ENCODE measurements around the gene IFI27.
"Not testable (repeated sequence)": the region's sequence is repeated elsewhere in the genome, so short reads cannot be mapped to it uniquely, and the experiment has no call there.

The IFI27 gene

DNA sequence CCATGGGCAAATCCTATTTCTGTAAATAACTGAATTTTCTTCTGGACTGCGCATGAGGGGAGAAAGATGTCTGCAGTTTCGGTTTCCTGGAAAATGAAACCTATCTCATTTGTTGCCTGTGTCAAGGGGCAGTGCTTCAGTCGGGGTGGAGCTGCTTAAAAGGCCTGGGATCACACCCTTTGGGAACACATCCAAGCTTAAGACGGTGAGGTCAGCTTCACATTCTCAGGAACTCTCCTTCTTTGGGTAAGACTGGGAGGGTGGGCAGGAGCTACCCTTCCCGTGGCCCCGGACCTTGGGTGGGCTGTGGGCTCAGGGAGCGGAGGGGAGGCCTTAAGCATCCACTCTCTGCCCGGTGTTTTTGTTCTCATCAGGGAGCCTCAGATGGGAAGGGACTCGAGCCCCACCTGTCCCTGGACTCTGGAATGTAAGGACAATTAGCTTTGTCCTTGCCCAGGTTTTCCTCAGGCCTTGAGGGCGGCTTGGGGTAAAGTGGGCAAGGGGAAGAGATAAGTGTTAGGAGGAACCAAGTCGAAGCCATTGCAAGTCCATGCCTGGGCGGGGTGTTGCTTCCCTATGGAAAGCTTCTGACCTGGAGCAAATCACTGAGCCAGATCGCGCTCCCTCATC lies at the start of gene IFI27:
Gene IFI27 (plus strand): TSS at position 185 of the 630 bp plus-strand sequence.
- peak; percentile 52 for DNase-seq (ENCODE audit: low read depth)

GRCh38 chr14:94062344-94062940 lies 48.1 kb upstream of the IFI27 start:
- peak; percentile 25 for DNase-seq (ENCODE audit: low read depth)

GRCh38 chr14:94066089-94066676 lies 44.4 kb upstream of the IFI27 start:
- DNase-seq (ENCODE audit: low read depth): no peak

DNA sequence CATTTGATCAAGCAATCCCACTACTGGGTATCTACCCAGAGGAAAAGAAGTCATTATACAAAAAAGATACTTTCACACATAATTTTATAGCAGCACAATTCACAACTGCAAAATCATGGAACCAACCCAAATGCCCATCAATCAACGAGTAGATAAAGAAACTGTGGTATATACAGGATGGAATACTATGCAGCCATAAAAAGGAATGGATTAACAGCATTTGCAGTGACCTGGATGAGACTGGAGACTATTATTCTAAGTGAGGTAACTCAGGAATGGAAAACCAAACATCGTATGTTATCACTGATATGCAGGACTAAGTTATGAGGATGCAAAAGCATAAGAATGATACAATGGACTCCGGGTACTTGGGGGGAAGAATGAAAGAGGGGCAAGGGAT lies 38.5 kb upstream of the IFI27 start:
- not testable (repeated sequence) for DNase-seq (ENCODE audit: low read depth)

DNA sequence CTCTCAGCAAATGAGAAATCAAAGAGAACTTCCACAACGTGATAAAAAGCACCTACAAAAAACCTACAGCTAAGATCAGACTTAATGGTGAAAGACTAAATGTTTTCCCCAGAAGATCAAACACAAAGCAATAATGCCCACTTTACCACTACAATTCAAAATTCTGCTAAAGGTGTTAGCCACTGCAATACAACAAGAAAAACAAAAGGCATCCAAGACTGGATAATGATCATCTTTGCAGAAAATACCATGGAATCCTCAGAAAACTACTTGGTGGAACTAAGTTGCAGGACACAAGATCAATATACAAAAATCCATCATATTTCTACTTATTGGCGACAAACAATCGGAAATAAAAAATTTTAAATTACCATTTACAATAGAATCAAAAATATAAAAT lies 36.0 kb upstream of the IFI27 start:
- no peak for DNase-seq (ENCODE audit: low read depth)

- no peak for DNase-seq (ENCODE audit: low read depth)
These were observed 35.5 kb upstream of the IFI27 start for GRCh38 chr14:94075008-94075407.

GRCh38 chr14:94077111-94077821 lies 33.3 kb upstream of the IFI27 start:
- DNase-seq (ENCODE audit: low read depth): no peak

- DNase-seq (ENCODE audit: low read depth): no peak
These were observed 32.7 kb upstream of the IFI27 start for GRCh38 chr14:94077823-94078222.

GRCh38 chr14:94079891-94080620 lies 30.5 kb upstream of the IFI27 start:
- no peak for DNase-seq (ENCODE audit: low read depth)

- peak; percentile 95 for DNase-seq (ENCODE audit: low read depth)
These were observed 29.7 kb upstream of the IFI27 start, which contains the start of the genes DDX24 and IFI27L1 for GRCh38 chr14:94080621-94081385. Gene DDX24 (minus strand): TSS chr14:94081202. CDS start chr14:94079742, 1,460 bp downstream. Gene IFI27L1 (plus strand): TSS chr14:94081310. CDS start chr14:94096938, 15,628 bp downstream.

GRCh38 chr14:94081386-94081820 lies 29.1 kb upstream of the IFI27 start:
- no peak for DNase-seq (ENCODE audit: low read depth)

DNA sequence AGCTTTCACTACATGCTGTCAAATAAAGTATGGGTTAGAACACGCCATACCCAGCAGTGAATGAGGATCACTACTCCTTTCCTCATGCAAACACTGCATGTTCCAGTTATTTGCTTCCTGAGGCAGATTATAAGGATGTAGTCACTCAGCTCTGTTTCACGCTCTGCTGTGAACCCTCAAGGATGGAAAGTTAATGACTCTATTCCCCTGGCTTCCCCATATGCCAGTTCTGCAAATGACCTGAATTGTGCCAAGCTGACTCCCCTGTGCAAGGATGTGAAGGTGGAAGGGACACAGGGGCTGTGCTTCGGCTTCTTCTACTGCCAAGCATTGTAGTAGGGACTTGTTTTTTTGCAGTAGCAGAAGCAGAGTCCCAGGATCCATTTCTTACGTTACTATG lies 22.6 kb upstream of the IFI27 start:
- no peak for DNase-seq (ENCODE audit: low read depth)

DNA sequence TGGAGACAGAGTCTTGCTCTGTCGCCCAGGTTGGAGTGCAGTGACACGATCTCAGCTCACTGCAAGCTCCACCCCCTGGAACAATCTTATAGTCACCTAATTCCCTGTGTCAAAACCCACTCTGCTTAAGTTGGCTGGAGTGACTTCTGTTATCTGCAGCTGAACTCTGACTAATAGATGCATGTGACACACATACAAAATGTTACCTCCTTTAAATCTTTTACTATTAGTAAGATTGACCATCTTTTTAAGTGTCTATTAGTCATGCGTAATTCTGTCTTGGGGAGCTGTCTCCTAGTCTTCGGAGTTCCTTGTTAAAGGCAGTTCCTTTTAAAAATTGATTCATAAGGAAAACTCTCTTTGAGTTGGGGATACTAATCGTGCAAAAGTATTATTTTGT lies 22.0 kb upstream of the IFI27 start:
- DNase-seq (ENCODE audit: low read depth): no peak

DNA sequence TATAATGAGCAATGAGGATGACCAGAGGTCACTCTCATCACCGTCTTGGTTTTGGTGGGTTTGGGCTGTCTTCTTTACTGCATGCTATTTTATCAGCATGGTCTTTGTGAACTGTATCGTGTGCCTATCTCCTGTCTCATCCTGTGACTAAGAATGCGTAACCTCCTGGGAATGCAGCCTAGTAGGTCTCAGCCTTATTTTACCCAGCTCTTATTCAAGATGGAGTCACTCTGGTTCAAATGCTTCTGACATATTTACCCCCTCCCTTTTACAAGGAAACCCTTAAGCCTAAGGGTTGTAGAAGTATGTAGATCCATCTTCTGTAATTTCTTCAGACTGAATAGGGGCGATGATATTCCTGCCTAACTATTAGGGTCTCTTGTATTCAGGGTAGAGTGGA lies 21.1 kb upstream of the IFI27 start:
- DNase-seq (ENCODE audit: low read depth): no peak

DNA sequence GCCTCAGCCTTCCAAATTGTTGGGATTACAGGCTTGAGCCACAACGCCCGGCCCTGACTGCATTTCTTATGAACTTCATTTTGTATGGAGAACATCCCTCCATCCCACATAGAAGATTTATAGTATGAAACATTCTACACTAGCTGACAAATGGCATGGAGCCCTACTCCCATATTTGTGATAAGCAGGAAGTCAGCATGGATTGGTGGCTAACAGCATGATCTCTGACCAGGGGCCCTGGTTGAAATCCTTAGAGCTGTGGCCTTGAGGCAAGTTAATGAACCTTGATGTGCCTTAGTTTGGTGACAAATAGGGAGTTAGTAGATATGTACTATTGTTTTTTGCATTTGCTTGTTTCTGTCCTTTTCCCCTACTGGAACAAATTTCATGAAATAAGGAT lies 17.1 kb upstream of the IFI27 start:
- DNase-seq (ENCODE audit: low read depth): no peak

DNA sequence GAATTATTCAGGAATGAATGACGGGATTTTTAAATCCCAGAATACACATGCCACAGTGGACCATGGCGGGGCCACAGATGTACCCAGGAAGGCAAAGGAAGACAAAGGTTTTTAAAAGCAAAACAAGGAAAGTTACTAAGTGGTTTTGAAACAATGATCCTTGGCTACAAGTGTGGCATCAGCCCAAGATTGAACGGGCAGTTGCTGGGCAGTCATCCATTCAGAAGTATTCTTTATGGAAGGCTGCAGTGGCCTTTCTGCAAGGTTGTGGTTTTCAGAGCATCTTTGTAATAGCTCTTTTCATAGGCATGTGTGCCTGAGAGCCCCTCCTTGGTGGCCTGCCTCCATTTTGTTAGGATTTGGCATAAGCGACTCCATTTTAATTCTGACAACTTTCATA lies 13.4 kb upstream of the IFI27 start:
- DNase-seq (ENCODE audit: low read depth): peak; percentile 57

- DNase-seq (ENCODE audit: low read depth): peak; percentile 83
These were observed 12.1 kb upstream of the IFI27 start for GRCh38 chr14:94098326-94098992.

DNA sequence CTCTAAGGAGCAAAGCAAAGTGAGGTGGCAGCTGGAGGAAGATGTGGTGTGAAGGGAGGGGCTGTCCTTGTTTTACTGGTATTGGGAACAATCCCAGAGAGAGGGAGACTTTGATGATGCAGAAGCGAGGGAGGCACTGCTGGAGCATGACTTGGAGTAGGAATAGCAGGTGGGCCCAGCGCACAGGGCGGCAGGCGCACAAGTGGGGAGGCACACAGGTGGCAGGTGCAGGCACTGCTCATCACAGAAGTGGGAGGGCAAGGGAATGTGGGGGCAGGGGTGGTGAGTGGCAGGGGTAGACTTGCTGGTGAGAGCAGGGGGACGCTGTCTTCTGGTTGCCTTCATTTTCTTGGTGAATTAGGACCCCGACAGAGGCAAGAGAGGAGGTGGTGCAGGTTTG lies 11.5 kb upstream of the IFI27 start:
- no peak for DNase-seq (ENCODE audit: low read depth)

DNA sequence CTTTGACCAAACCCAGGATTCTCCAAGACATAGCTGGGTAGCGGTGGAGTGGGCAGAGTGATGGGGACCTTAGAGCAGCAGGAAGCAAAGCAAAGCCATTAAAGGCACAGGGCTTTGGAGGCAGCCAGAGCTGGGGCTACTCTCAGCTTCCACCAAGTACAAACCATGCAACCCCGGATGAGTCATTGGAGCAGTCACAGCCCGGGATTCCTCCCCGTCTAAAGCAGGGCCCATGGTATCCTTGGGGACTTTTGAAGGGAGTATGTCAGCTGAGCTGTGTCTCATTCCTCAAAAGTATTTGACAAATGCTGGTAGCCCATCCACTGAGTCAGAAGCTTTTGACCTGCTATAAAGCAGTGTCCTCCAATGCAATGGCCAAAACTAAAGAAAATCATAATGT lies 9.7 kb upstream of the IFI27 start:
- DNase-seq (ENCODE audit: low read depth): peak; percentile 73

GRCh38 chr14:94101748-94102147 lies 8.8 kb upstream of the IFI27 start:
- no peak for DNase-seq (ENCODE audit: low read depth)
